ENCODE data around the gene ZCCHC13.
"Not testable (repeated sequence)": the region's sequence is repeated elsewhere in the genome, so short reads cannot be mapped to it uniquely, and the experiment has no call there.

DNA sequence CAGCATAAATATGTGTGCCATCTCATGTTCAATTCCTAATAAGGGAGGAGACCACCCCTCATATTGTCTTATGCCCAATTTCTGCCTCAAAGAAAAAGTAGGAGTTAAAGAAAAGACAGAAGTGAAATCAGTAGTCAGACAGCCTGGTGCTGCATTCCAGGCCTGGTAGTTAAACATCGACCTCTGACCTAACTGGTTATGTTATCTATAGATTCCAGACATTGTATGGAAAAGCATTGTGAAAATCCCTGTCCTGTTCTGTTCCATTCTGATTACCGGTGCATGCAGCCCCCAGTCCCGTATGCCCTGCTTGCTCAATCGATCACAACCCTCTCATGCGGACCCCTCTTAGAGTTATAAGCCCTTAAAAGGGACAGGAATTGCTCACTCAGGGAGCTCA, 38.2 kb downstream of the ZCCHC13 start:
- TF ChIP-seq, protein P1, sequence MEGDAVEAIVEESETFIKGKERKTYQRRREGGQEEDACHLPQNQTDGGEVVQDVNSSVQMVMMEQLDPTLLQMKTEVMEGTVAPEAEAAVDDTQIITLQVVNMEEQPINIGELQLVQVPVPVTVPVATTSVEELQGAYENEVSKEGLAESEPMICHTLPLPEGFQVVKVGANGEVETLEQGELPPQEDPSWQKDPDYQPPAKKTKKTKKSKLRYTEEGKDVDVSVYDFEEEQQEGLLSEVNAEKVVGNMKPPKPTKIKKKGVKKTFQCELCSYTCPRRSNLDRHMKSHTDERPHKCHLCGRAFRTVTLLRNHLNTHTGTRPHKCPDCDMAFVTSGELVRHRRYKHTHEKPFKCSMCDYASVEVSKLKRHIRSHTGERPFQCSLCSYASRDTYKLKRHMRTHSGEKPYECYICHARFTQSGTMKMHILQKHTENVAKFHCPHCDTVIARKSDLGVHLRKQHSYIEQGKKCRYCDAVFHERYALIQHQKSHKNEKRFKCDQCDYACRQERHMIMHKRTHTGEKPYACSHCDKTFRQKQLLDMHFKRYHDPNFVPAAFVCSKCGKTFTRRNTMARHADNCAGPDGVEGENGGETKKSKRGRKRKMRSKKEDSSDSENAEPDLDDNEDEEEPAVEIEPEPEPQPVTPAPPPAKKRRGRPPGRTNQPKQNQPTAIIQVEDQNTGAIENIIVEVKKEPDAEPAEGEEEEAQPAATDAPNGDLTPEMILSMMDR (IDR thresholded peaks at IDR 0.05): not testable (repeated sequence)
- not testable (repeated sequence) for TF ChIP-seq POLR2A, EP300 (IDR thresholded peaks at IDR 0.05)

All from tibial nerve (tissue), 4 donors.